OCI-LY7 (cell line): ENCODE measurements around the gene OSBPL6. TPM values are rescaled to one million over a fixed set of nuclear protein-coding genes. Genes with fewer than 3 reads are reported as not detected.
"Not testable (repeated sequence)": the region's sequence is repeated elsewhere in the genome, so short reads cannot be mapped to it uniquely, and the experiment has no call there.

Experiments used
- BruUV-seq: library from RNA; stranded (reverse); fragments of 400-500 nt; replicated peaks from 2 replicates; lab custom pipeline; 2021; lab: Mats Ljungman, UMichigan
- CTCF ChIA-PET: fragments of 300-600 bp; sonication (Branson Sonifier 250); formaldehyde crosslinking; loops from one replicate; lab custom pipeline; 2022; ENCODE audit warnings: antibody characterized with exemption; ENCODE audit not compliant: unreplicated experiment; lab: Charles Lee
- POLR2A ChIA-PET: fragments of 300-600 bp; sonication (Branson Sonifier 250); formaldehyde crosslinking; loops from one replicate; lab custom pipeline; 2022; ENCODE audit warnings: antibody characterized with exemption; lab: Charles Lee
- DNase-seq: peaks from one replicate; pipeline ENCODE4 v3.0.0-alpha.2; 2015; ENCODE audit warnings: low spot score
- H2AFZ ChIP-seq: fragments of 200-600 bp; sonication (generic), shearing (Covaris generic); 2 replicates; pipeline ENCODE4 v1.6.1; 2014; ENCODE audit warnings: mild to moderate bottlenecking, antibody characterized with exemption, low read length, moderate library complexity
- H3K27ac ChIP-seq: fragments of 200-600 bp; sonication (generic); 2 replicates; pipeline ENCODE4 v1.5.1; 2014; ENCODE audit warnings: mixed run types, low read depth, mild to moderate bottlenecking, moderate library complexity, low read length, inconsistent platforms; ENCODE audit not compliant: poor library complexity, severe bottlenecking
- H3K36me3 ChIP-seq: fragments of 200-600 bp; sonication (generic); 2 replicates; pipeline ENCODE4 v1.6.1; 2014; ENCODE audit warnings: mild to moderate bottlenecking, antibody characterized with exemption, low read length, moderate library complexity, mixed read lengths; ENCODE audit not compliant: insufficient read depth
- H3K4me1 ChIP-seq: fragments of 200-600 bp; sonication (generic); 2 replicates; pipeline ENCODE4 v1.5.1; 2014; ENCODE audit warnings: mild to moderate bottlenecking, low read length; ENCODE audit not compliant: insufficient read depth, poor library complexity, severe bottlenecking
- H3K4me2 ChIP-seq: fragments of 200-600 bp; sonication (generic); 2 replicates; pipeline ENCODE4 v1.6.1; 2014; ENCODE audit warnings: mild to moderate bottlenecking, low read length
- H3K4me3 ChIP-seq: fragments of 200-600 bp; sonication (generic); 2 replicates; pipeline ENCODE4 v1.5.1; 2014; ENCODE audit warnings: mild to moderate bottlenecking, low read depth, low read length; ENCODE audit not compliant: poor library complexity, severe bottlenecking
- H3K79me2 ChIP-seq: fragments of 200-600 bp; sonication (generic); 2 replicates; pipeline ENCODE4 v1.6.1; 2016; ENCODE audit warnings: low read depth, mild to moderate bottlenecking, low read length, moderate library complexity, mixed read lengths; ENCODE audit not compliant: insufficient read depth
- H3K9me2 ChIP-seq: fragments of 200-600 bp; sonication (generic); 2 replicates; pipeline ENCODE4 v1.6.1; 2016; ENCODE audit warnings: mild to moderate bottlenecking, low read length, mixed read lengths; ENCODE audit not compliant: insufficient read depth
- H3K9me3 ChIP-seq: fragments of 200-600 bp; sonication (generic); 2 replicates; pipeline ENCODE4 v1.6.1; 2014; ENCODE audit warnings: mild to moderate bottlenecking, mixed run types, low read length, mixed read lengths
- H4K20me1 ChIP-seq: fragments of 200-600 bp; sonication (generic); 2 replicates; pipeline ENCODE4 v1.6.1; 2014; ENCODE audit warnings: mild to moderate bottlenecking, antibody characterized with exemption, low read length, moderate library complexity, mixed read lengths; ENCODE audit not compliant: insufficient read depth
- EZH2phosphoT487 ChIP-seq: fragments of 200-600 bp; sonication (generic); IDR thresholded peaks from 2 replicates; pipeline ENCODE4 v1.6.1; 2018; ENCODE audit warnings: low read depth, borderline replicate concordance, mild to moderate bottlenecking, mixed run types, antibody characterized with exemption, low read length, moderate library complexity, mixed read lengths
- intact Hi-C: fragments of 100-400 bp; cut with micrococcal nuclease; formaldehyde crosslinking; loops from one replicate; pipeline ENCODE4 v1.10.0; 2022; ENCODE audit not compliant: unreplicated experiment
- total RNA-seq, 2 experiments: library from RNA; depleted of rRNA in 1 of 2; stranded (reverse); fragments of >200 nt in 1 of 2; shearing (Covaris generic) in 1 of 2; gene quantifications; 2 replicates each; pipeline ENCODE4 v1.2.3, GENCODE V29; 2014 to 2022
- TF ChIP-seq, protein P1 (sequence below): fragments of 200-600 bp; sonication (generic); conservative IDR thresholded peaks from 2 replicates; pipeline ENCODE4 v1.5.1; 2014; ENCODE audit warnings: mild to moderate bottlenecking, antibody characterized with exemption, low read length, moderate library complexity, mixed read lengths

OSBPL6 gene
- total RNA-seq, 2 experiments from 2014 or later: not detected

DNA sequence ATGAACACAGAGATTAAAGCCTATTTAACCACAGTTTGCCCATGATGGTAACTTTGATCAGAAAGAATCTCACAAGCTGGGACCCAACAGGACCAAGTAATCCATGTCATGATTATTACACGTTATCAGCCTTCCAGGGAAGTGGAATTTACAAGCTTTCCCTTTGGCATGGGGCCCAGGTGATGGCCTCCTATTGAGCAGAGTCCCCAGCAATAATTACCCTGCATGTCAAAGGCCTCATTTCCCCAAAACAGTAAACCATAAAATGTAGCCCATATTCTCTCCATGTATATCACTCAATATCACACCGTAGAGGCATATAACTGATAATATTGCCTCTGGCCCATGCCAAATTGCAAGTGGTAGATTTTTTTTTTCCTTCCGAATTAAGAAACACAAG lies 217.7 kb downstream of the OSBPL6 start:
- no peak overlapping the region for H3K4me2 ChIP-seq
- H3K9me3 ChIP-seq: no peaks in the 10 kb centered on the region
- H3K79me2 ChIP-seq: no peaks in the 10 kb centered on the region
- POLR2A ChIA-PET: no interaction called here
- H2AFZ ChIP-seq: no peak overlapping the region
- H3K9me2 ChIP-seq: no peaks in the 10 kb centered on the region
- no peaks in the 10 kb centered on the region for H4K20me1 ChIP-seq
- H3K4me3 ChIP-seq: no peak overlapping the region
- no peaks in the 10 kb centered on the region for H3K36me3 ChIP-seq
- intact Hi-C loops: loop anchor here (5.0 kb wide), 1 partner anchor 300 kb away; the partner anchor contains the start of gene RBM45
- H3K4me1 ChIP-seq: peaks cover 16% of the 10 kb centered on the region
- no peak for DNase-seq
- TF ChIP-seq EZH2phosphoT487: no peak
- TF ChIP-seq, protein P1, sequence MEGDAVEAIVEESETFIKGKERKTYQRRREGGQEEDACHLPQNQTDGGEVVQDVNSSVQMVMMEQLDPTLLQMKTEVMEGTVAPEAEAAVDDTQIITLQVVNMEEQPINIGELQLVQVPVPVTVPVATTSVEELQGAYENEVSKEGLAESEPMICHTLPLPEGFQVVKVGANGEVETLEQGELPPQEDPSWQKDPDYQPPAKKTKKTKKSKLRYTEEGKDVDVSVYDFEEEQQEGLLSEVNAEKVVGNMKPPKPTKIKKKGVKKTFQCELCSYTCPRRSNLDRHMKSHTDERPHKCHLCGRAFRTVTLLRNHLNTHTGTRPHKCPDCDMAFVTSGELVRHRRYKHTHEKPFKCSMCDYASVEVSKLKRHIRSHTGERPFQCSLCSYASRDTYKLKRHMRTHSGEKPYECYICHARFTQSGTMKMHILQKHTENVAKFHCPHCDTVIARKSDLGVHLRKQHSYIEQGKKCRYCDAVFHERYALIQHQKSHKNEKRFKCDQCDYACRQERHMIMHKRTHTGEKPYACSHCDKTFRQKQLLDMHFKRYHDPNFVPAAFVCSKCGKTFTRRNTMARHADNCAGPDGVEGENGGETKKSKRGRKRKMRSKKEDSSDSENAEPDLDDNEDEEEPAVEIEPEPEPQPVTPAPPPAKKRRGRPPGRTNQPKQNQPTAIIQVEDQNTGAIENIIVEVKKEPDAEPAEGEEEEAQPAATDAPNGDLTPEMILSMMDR: no peak
- H3K27ac ChIP-seq: no peak overlapping the region
- no TSS peak for BruUV-seq
- CTCF ChIA-PET: no interaction called here

DNA sequence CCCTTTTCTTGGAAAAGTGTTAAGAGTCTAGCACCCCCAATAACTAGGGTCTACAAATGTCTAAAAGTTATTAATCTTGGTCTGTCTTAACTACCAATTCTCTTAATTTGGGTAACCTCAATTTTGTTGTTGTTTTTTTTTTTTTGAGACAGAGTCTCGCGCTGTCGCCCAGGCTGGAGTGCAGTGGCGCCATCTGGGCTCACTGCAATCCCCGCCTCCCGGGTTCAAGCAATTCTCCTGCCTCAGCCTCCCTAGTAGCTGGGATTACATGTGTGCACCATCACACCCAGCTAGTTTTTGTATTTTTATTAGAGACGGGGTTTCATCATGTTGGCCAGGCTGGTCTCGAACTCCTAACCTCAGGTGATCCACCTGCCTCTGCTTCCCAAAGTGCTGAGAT lies 218.1 kb downstream of the OSBPL6 start:
- H4K20me1 ChIP-seq, H3K9me3 ChIP-seq, BruUV-seq, H2AFZ ChIP-seq, H3K4me2 ChIP-seq, POLR2A ChIA-PET, H3K9me2 ChIP-seq, CTCF ChIA-PET, H3K36me3 ChIP-seq, H3K79me2 ChIP-seq, DNase-seq, H3K27ac ChIP-seq, H3K4me3 ChIP-seq: not testable (repeated sequence)
- intact Hi-C loops: loop anchor here (5.0 kb wide), 1 partner anchor 300 kb away; the partner anchor contains the start of gene RBM45
- H3K4me1 ChIP-seq: peaks cover 16% of the 10 kb centered on the region

DNA sequence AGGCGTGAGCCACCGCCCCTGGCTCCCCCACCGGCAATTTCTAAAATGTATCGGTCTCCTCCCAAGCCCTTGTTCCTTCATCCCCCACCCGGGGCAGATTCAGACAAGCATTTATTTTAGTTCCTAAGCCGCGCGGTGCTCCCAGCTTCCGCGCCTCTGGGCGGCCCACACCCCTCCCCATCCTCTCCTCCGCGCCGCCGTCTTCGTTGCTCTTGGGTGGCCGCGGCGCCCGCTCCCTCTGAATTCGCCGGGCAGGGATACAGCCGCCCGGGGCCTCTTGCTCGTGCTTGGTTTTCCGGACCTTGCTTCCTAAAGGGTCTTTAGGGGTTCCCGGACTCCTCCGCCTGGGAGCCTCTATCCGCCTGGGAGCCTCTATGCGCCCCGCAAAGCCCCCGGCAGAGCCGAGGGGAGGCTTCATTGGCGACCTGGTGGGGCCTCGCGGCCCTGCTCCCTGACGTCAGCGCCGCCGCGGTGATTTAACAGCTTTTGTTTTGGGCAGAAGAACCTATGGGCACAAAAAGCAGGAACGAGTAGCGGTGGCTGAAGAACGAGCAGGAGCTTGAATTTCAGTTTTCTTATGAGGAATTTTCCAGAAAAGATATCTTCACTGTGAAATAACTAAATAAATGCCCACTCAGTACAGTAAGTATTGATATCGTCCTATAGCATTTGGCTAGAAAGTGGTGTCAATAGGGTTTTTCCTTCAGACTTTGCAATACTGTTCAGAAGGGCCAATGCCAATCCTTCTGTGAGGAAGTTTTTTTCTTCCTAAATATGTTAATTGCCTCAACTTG lies 219.4 kb downstream of the OSBPL6 start:
- H3K9me3 ChIP-seq: no peaks in the 10 kb centered on the region
- intact Hi-C loops: loop anchor here (5.0 kb wide), 1 partner anchor 301 kb away; the partner anchor contains the start of gene RBM45
- peaks cover 16% of the 10 kb centered on the region for H3K4me1 ChIP-seq
- peak overlapping the region; percentile 39 for H3K4me3 ChIP-seq
- H3K4me2 ChIP-seq: peak overlapping the region; percentile 66
- BruUV-seq: no TSS peak
- no peaks in the 10 kb centered on the region for H4K20me1 ChIP-seq
- H2AFZ ChIP-seq: peak overlapping the region; percentile 98
- no peak for DNase-seq
- CTCF ChIA-PET: interaction anchor here (1.2 kb wide), 1 partner anchor 9 kb away, joined by 5 read pairs; no protein-coding TSS in a partner anchor
- no peak overlapping the region for H3K27ac ChIP-seq
- POLR2A ChIA-PET: interaction anchor here (0.8 to 1.3 kb wide), 4 partner anchors 15 to 303 kb away, joined by 3 to 4 read pairs (median 3); partner anchors contain the start of genes PJVK and PRKRA
- H3K9me2 ChIP-seq: no peaks in the 10 kb centered on the region
- TF ChIP-seq, protein P1: no peak
- no peak for TF ChIP-seq EZH2phosphoT487
- no peaks in the 10 kb centered on the region for H3K79me2 ChIP-seq
- no peaks in the 10 kb centered on the region for H3K36me3 ChIP-seq
